Measurements from ENCODE around the gene POU2F3.

Gene POU2F3

GRCh38 chr11:120324932-120325810, 85.2 kb downstream of the POU2F3 start, which contains the start of gene TLCD5:
Gene TLCD5 (plus strand): TSS chr11:120325299. CDS start chr11:120327442, 2,143 bp downstream.
- DNase-seq (ENCODE audit: low read depth): no peak

- DNase-seq (ENCODE audit: low read depth): no peak
These were observed 86.3 kb downstream of the POU2F3 start for GRCh38 chr11:120326228-120326627.

GRCh38 chr11:120326845-120327281, 86.9 kb downstream of the POU2F3 start:
- no peak for DNase-seq (ENCODE audit: low read depth)

- no peak for DNase-seq (ENCODE audit: low read depth)
These were observed 87.4 kb downstream of the POU2F3 start for GRCh38 chr11:120327311-120327710.

GRCh38 chr11:120329556-120329955, 89.6 kb downstream of the POU2F3 start:
- no peak for DNase-seq (ENCODE audit: low read depth)

- no peak for DNase-seq (ENCODE audit: low read depth)
These were observed 90.1 kb downstream of the POU2F3 start for GRCh38 chr11:120330045-120330444.

- DNase-seq (ENCODE audit: low read depth): no peak
These were observed 91.5 kb downstream of the POU2F3 start for GRCh38 chr11:120331301-120331996.

GRCh38 chr11:120332822-120333716, 93.1 kb downstream of the POU2F3 start:
- DNase-seq (ENCODE audit: low read depth): no peak

- no peak for DNase-seq (ENCODE audit: low read depth)
These were observed 93.9 kb downstream of the POU2F3 start for GRCh38 chr11:120333801-120334200.

GRCh38 chr11:120334332-120334731, 94.4 kb downstream of the POU2F3 start:
- no peak for DNase-seq (ENCODE audit: low read depth)

GRCh38 chr11:120334894-120335462, 95.0 kb downstream of the POU2F3 start:
- peak; percentile 57 for DNase-seq (ENCODE audit: low read depth)

GRCh38 chr11:120335556-120335907, 95.6 kb downstream of the POU2F3 start:
- DNase-seq (ENCODE audit: low read depth): no peak

- DNase-seq (ENCODE audit: low read depth): peak; percentile 56
These were observed 96.1 kb downstream of the POU2F3 start, which contains the start of gene ARHGEF12 for GRCh38 chr11:120335908-120336640. Gene ARHGEF12 (plus strand): TSS chr11:120336413. CDS start chr11:120337244, 831 bp downstream.

GRCh38 chr11:120336641-120337354, 96.9 kb downstream of the POU2F3 start:
- DNase-seq (ENCODE audit: low read depth): no peak

- no peak for DNase-seq (ENCODE audit: low read depth)
These were observed 97.6 kb downstream of the POU2F3 start for GRCh38 chr11:120337355-120338106.

- no peak for DNase-seq (ENCODE audit: low read depth)
These were observed 98.4 kb downstream of the POU2F3 start for GRCh38 chr11:120338107-120338933.

GRCh38 chr11:120339394-120339890, 99.5 kb downstream of the POU2F3 start:
- no peak for DNase-seq (ENCODE audit: low read depth)

- DNase-seq (ENCODE audit: low read depth): no peak
These were observed 100.6 kb downstream of the POU2F3 start for GRCh38 chr11:120340529-120340928.
